Bone marrow (tissue), 2 donors: ENCODE data around the gene CACNA1D.
"Not testable (repeated sequence)": the region's sequence is repeated elsewhere in the genome, so short reads cannot be mapped to it uniquely, and the experiment has no call there.

Experiments
- DNase-seq, 2 donors: peaks; one replicate each; lab custom pipeline; 2025; lab: John Stamatoyannopoulos, UW

CACNA1D gene

GRCh38 chr3:53616971-53617892 is 122.8 kb downstream of the CACNA1D start:
- no peak for DNase-seq

- no peak for DNase-seq
These were observed 123.6 kb downstream of the CACNA1D start for GRCh38 chr3:53617893-53618523.

GRCh38 chr3:53618524-53618906 is 124.1 kb downstream of the CACNA1D start:
- DNase-seq, result no peak

- no peak for DNase-seq
These were observed 124.5 kb downstream of the CACNA1D start for GRCh38 chr3:53618936-53619335.

- no peak for DNase-seq
These were observed 129.8 kb downstream of the CACNA1D start for GRCh38 chr3:53624061-53624857.

- no peak for DNase-seq
These were observed 132.5 kb downstream of the CACNA1D start for GRCh38 chr3:53626876-53627275.

GRCh38 chr3:53628536-53629401 is 134.4 kb downstream of the CACNA1D start:
- DNase-seq, result no peak

GRCh38 chr3:53629402-53629723 is 135.0 kb downstream of the CACNA1D start:
- no peak for DNase-seq

GRCh38 chr3:53630547-53630946 is 136.1 kb downstream of the CACNA1D start:
- DNase-seq, result no peak

- DNase-seq, result no peak
These were observed 138.9 kb downstream of the CACNA1D start for GRCh38 chr3:53633197-53633787.

GRCh38 chr3:53635041-53635440 is 140.6 kb downstream of the CACNA1D start:
- no peak for DNase-seq

- not testable (repeated sequence) for DNase-seq
These were observed 144.4 kb downstream of the CACNA1D start for GRCh38 chr3:53638806-53639205.

- no peak for DNase-seq
These were observed 147.0 kb downstream of the CACNA1D start for GRCh38 chr3:53641397-53641796.

GRCh38 chr3:53642211-53642610 is 147.8 kb downstream of the CACNA1D start:
- no peak for DNase-seq

GRCh38 chr3:53643757-53644156 is 149.3 kb downstream of the CACNA1D start:
- DNase-seq, result no peak

- no peak for DNase-seq
These were observed 151.3 kb downstream of the CACNA1D start for GRCh38 chr3:53645754-53646153.

- DNase-seq, result no peak
These were observed 152.3 kb downstream of the CACNA1D start for GRCh38 chr3:53646723-53647122.

GRCh38 chr3:53649816-53650215 is 155.4 kb downstream of the CACNA1D start:
- DNase-seq, result no peak

GRCh38 chr3:53650424-53650823 is 156.0 kb downstream of the CACNA1D start:
- no peak for DNase-seq

GRCh38 chr3:53650928-53651661 is 156.7 kb downstream of the CACNA1D start:
- DNase-seq, result no peak

- DNase-seq, result no peak
These were observed 157.5 kb downstream of the CACNA1D start for GRCh38 chr3:53651927-53652326.
